LNCAP (cell line): ENCODE data around the gene MYL10.

ENCODE experiments used
- TF ChIP-seq, protein P1 (sequence below): fragments of 450-650 bp; IDR thresholded peaks from 2 replicates; pipeline ENCODE4 v1.5.1; 2017; ENCODE audit warnings: mild to moderate bottlenecking

MYL10 gene

DNA sequence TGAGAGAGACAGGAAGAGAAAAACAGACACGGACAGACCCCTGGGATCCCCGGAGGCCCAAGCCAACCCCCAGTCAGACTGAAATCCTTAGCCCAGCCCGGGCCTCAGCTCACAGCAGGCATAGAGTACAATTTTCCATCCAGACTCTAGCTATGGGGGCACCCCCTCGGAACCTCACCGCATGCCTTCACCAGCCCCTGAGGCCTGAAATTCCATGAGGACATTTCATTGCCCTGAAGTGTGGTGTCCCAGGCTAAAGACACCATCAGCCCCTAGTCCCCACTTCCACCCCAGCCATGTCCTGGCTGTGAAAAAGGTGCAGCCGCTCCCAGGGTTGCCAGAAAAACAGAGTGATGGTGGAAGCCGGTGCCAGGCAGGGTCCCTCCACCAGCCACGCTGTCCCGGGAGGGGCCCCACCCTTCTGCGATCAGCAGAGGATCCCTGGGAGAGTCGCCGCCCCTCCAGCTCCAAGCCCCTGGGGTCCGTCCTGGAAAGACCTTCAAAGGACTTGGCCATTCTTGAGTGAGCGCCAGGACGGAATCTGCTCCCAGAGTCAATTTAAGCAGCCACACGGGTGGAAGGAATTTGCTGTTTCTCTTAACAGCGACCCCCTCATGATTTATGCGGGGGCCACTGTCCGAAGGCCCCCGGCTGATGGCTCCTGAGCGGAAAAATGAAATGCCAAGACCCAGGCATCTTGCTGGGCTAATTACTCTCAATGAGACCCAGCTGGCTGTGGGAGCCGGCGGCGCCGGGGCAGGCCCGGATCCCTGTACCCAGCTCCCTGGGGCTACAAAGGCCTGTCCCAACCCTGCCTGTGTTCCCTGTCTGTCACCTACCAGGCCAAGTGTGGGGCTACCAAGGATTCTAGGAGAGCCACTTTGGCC is 23.2 kb downstream of the MYL10 start:
- TF ChIP-seq, protein P1, sequence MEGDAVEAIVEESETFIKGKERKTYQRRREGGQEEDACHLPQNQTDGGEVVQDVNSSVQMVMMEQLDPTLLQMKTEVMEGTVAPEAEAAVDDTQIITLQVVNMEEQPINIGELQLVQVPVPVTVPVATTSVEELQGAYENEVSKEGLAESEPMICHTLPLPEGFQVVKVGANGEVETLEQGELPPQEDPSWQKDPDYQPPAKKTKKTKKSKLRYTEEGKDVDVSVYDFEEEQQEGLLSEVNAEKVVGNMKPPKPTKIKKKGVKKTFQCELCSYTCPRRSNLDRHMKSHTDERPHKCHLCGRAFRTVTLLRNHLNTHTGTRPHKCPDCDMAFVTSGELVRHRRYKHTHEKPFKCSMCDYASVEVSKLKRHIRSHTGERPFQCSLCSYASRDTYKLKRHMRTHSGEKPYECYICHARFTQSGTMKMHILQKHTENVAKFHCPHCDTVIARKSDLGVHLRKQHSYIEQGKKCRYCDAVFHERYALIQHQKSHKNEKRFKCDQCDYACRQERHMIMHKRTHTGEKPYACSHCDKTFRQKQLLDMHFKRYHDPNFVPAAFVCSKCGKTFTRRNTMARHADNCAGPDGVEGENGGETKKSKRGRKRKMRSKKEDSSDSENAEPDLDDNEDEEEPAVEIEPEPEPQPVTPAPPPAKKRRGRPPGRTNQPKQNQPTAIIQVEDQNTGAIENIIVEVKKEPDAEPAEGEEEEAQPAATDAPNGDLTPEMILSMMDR: no peak

DNA sequence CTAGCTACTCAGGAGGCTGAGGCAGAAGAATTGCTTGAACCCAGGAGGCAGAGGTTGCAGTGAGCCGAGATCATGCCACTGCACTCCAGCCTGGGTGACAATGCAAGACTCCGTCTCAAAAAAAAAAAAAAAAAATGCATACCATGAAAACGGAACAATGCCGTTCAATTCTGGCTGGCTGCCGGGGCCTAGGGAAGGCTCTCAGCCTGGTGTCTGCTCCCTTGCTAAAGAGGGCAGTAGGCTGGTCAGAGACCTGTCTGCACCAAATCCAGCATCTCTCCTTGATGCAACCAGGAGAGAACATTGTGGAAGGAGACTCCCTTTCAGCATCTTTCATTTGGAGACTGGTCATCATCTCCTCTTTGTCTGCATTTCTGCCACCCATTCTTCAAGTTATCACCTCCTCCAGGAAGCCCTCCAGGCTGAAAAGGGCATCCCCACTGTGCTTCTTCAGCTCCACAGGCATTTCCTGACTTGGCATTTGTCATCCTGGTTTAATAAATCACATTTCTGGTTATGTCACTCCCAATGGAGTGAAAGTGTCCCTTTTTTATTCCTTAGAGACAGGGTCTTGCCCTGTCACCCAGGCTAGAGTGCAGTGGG is 24.7 kb downstream of the MYL10 start:
- TF ChIP-seq, protein P1: no peak

DNA sequence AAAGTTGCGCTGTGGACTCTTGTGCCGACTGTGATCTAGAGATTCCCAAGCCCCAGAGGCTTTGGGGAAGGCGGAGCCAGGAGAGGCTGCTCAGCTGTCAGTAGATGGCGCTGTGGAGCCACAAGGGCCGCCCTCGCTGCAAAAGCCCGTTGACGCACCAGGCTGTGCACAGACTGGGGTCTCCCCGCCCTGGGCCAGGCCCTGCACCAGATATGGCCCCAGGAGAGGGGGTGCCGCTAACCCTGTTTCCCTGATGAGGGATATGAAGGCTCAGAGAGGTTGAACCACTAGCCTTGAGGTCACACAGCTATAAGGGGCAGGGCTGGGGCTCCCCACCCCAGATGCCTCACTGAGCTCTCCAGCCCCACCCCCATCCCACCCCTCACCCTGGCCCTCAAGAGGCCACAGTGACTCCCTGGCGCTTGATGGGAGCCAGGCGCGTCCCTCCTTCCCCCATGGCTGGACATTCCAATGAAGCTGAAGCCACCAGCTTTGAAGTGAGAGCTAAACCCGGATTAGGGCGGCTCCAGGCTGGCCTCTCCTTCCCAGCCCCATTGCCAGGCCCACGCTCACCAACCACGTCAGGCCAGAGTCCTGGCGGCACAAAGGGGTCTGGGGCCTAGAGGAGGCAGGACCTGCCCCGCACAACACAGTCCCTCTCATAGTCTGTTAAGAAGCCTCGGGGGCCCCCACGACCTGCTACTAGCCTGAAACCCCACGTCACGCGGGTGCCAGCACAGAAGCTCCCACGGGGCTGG is 26.4 kb downstream of the MYL10 start:
- TF ChIP-seq, protein P1: peak; percentile 96

DNA sequence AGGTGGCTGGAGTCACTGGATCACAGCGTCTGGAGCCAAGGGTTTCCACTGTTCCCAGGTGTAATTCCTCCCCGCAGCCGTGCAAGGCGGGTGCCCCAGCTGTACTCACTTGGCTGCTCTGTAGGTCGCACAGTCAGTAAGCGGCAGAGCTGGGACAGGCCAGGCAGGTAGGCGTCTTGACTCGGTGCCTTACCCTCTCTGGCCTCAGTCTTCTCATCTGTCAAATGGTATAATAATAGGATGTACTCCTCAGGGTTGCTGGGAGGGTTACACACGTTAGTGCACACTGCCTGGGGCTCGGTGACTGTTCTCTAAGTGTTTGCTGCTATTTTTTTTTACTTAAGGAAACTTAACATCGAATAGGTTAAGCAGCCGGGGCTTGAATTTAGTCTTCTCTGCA is 27.0 kb downstream of the MYL10 start:
- TF ChIP-seq, protein P1: no peak

DNA sequence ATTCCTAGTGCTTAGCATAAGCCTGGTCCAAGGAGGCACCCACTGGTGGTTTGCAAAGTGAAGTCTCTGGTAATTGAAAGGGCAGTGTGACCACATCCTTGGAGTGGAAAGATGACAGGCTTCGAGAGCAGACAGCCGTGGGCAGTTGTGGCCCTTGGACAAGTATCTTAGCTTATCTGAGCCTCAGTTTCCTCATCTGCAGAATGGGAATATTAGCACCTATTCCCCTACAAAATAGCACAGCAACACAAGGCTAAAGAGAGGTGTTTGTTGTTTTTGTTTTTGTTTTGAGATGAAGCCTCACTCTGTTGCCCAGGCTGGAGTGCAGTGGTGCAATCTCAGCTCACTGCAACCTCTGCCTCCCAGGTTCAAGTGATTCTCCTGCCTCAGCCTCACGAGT is 29.3 kb downstream of the MYL10 start:
- TF ChIP-seq, protein P1: no peak

DNA sequence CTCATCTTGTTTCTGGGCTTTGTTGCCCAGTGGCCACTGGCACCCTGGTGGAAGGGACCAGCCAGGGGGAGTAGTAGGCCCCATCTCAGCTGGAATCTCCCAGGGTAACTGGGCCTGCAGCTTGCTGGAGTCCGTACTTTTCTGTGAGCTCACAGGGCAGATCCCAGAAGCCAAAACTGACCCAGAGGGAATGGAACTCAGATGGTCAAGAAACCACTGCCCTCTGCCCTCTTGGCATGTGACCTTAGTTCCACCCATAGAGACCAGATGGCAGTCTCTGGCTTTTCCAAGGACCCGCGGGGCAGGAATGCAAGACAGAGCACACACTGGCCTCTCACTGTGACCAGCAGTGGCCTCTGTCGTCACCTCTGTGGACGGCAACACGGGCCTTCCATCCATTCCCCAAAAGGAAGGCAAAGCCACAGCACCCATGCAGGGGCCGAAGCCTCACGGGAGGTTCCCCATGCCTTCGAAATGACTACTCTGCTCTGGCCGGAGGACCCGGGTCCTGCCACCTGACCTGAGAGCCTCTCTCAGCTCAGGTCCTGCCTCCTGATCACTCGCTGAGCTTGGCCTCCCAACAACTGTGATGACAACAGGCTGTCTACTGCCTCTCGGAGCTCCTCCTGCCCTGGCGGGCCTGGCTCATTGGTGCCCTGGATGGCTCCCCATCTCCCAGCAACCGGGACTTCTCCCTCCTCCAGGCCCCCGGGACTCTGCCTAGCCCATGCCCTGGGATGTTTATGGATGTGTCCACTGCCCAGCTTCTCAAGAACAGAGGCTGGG is 29.9 kb downstream of the MYL10 start:
- TF ChIP-seq, protein P1: no peak
